ENCODE data around the gene KLHL12. TPM values are rescaled to one million over a fixed set of nuclear protein-coding genes. Genes with fewer than 3 reads are reported as not detected.

The KLHL12 gene
- total and polyA plus RNA-seq, 2 donors (not counting 3 experiments of a cell fraction or from before 2014, with no cell fraction given) = 22.8 to 23.0 TPM

DNA sequence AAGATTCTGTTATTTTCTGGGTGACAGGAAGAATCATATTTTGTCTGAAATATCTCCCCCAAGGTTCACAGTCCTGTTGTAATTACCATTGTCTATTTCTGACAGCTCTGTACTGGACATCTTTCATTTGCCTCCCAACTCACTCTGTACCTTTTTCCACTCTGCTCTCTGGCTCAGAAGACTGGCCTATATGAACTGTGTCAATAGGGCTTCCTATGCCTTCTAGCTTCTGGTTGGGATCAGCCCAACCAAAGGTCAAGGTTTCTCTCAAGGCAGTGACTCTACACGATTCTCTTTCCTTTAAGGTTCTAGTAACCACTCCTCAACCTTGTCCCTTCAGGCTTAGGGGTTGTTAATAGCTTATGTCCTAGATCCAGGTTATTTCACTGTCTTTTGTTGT is 17.5 kb downstream of the KLHL12 start:
- Histone ChIP-seq H3K9me1 (replicated peaks; ENCODE audit: control insufficient read depth, extremely low read depth, insufficient read depth, low read length) (no peaks in the 10 kb centered on the region), H3K4me3 (replicated peaks in 1 of 3; ENCODE audit: insufficient read depth in 1 of 3, low read depth in 1 of 3, low read length in 3 of 3) (no peak overlapping the region), H3K9me3 (replicated peaks; ENCODE audit: control insufficient read depth, insufficient read depth, low read length) (no peaks in the 10 kb centered on the region), H3K27me3 (ENCODE audit: control insufficient read depth in 2 of 2, insufficient read depth in 2 of 2, low read length in 2 of 2) (no peaks in the 10 kb centered on the region), H3K79me2 (ENCODE audit: control insufficient read depth, insufficient read depth, low read length) (no peaks in the 10 kb centered on the region), H3K9ac (replicated peaks; ENCODE audit: extremely low read depth, insufficient read depth, low read length) (no peak overlapping the region), H3K27ac (ENCODE audit: insufficient read depth, low read depth, low read length) (no peak overlapping the region), H3K4me1 (ENCODE audit: control insufficient read depth, extremely low read depth, insufficient read depth, low read length) (no peaks in the 10 kb centered on the region), H3K36me3 (ENCODE audit: control insufficient read depth in 2 of 2, extremely low read depth in 1 of 2, insufficient read depth in 2 of 2, low read length in 2 of 2) (peaks cover 4 to 12% of the 10 kb centered on the region in 2 experiments), H3K4me2 (ENCODE audit: insufficient read depth, low read length) (no peak overlapping the region), H4K20me1 (replicated peaks; ENCODE audit: control insufficient read depth, extremely low read depth, insufficient read depth, low read length) (no peaks in the 10 kb centered on the region), H2AFZ (ENCODE audit: low read depth, low read length) (no peak overlapping the region)
- dilution Hi-C loops (cut with MboI; ENCODE audit: extremely low pct_ligation_motif_present, low sequenced_read_pairs) = no loop called here
- no peak for DNase-seq (ENCODE audit: low read depth, low spot score)
- FAIRE-seq = no peak
- TF ChIP-seq EZH2 (IDR thresholded peaks at IDR 0.05; ENCODE audit: borderline replicate concordance, low read depth, low read length, severe bottlenecking) (no peak), GATA2 (IDR thresholded peaks at IDR 0.05; ENCODE audit: insufficient read depth, insufficient read length, low read depth, low read length) (no peak), POLR2AphosphoS5 (IDR thresholded peaks at IDR 0.05; ENCODE audit: insufficient read depth, low read depth, low read length) (no peak), MYC (IDR thresholded peaks at IDR 0.05; ENCODE audit: low read depth, low read length) (no peak), POLR2A (IDR thresholded peaks at IDR 0.05; ENCODE audit: low read depth, low read length) (no peak), JUN (IDR thresholded peaks at IDR 0.05; ENCODE audit: borderline replicate concordance, insufficient read depth, insufficient read length, low read depth) (no peak), FOS (IDR thresholded peaks at IDR 0.05; ENCODE audit: borderline replicate concordance, insufficient read depth, low read length) (no peak)
- TF ChIP-seq, protein P1, sequence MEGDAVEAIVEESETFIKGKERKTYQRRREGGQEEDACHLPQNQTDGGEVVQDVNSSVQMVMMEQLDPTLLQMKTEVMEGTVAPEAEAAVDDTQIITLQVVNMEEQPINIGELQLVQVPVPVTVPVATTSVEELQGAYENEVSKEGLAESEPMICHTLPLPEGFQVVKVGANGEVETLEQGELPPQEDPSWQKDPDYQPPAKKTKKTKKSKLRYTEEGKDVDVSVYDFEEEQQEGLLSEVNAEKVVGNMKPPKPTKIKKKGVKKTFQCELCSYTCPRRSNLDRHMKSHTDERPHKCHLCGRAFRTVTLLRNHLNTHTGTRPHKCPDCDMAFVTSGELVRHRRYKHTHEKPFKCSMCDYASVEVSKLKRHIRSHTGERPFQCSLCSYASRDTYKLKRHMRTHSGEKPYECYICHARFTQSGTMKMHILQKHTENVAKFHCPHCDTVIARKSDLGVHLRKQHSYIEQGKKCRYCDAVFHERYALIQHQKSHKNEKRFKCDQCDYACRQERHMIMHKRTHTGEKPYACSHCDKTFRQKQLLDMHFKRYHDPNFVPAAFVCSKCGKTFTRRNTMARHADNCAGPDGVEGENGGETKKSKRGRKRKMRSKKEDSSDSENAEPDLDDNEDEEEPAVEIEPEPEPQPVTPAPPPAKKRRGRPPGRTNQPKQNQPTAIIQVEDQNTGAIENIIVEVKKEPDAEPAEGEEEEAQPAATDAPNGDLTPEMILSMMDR (IDR thresholded peaks at IDR 0.05; ENCODE audit: extremely low read depth in 1 of 2, insufficient read depth in 1 of 2, low read depth in 1 of 2, low read length in 2 of 2) = no peak
- TF ChIP-seq, protein P2, sequence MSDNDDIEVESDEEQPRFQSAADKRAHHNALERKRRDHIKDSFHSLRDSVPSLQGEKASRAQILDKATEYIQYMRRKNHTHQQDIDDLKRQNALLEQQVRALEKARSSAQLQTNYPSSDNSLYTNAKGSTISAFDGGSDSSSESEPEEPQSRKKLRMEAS (IDR thresholded peaks at IDR 0.05; ENCODE audit: insufficient read depth, insufficient read length) = no peak
- BruUV-seq (replicated peaks) = no TSS peak
- intact Hi-C loops (cut with micrococcal nuclease) = no loop called here
- CTCF ChIA-PET = no interaction called here
- POLR2A ChIA-PET = no interaction called here

Data from endothelial cell of umbilical vein (primary cell).